GM19328 (cell line): ENCODE data around the gene MYO1D.
A peak's percentile ranks its signal among the peaks of the same experiment; 100 is the strongest.

Experiments used
- ATAC-seq: cut with Tn5 transposase; IDR thresholded peaks from one replicate; pipeline ENCODE4 v1.9.1; 2021; ENCODE audit warnings: mild to moderate bottlenecking, moderate library complexity; ENCODE audit not compliant: unreplicated experiment

The MYO1D gene

GRCh38 chr17:32516940-32517701 lies 359.8 kb downstream of the MYO1D start:
- no peak for ATAC-seq

- no peak for ATAC-seq
These were observed 360.5 kb downstream of the MYO1D start for GRCh38 chr17:32516450-32516849.

- no peak for ATAC-seq
These were observed 361.1 kb downstream of the MYO1D start for GRCh38 chr17:32515677-32516383.

GRCh38 chr17:32514606-32515005 lies 362.3 kb downstream of the MYO1D start:
- ATAC-seq = no peak

- ATAC-seq = no peak
These were observed 363.3 kb downstream of the MYO1D start for GRCh38 chr17:32513579-32513978.

- no peak for ATAC-seq
These were observed 364.6 kb downstream of the MYO1D start for GRCh38 chr17:32512328-32512727.

- no peak for ATAC-seq
These were observed 366.5 kb downstream of the MYO1D start for GRCh38 chr17:32510466-32510865.

- ATAC-seq = no peak
These were observed 368.0 kb downstream of the MYO1D start for GRCh38 chr17:32508926-32509325.

GRCh38 chr17:32504166-32504990 lies 372.5 kb downstream of the MYO1D start:
- ATAC-seq = no peak

GRCh38 chr17:32503251-32504165 lies 373.4 kb downstream of the MYO1D start:
- peak; percentile 77 for ATAC-seq

- no peak for ATAC-seq
These were observed 374.2 kb downstream of the MYO1D start for GRCh38 chr17:32502710-32503109.

- no peak for ATAC-seq
These were observed 374.9 kb downstream of the MYO1D start for GRCh38 chr17:32502013-32502412.

GRCh38 chr17:32498391-32498790 lies 378.5 kb downstream of the MYO1D start:
- no peak for ATAC-seq

- no peak for ATAC-seq
These were observed 379.3 kb downstream of the MYO1D start for GRCh38 chr17:32497431-32498205.

GRCh38 chr17:32496395-32497073 lies 380.4 kb downstream of the MYO1D start:
- no peak for ATAC-seq

GRCh38 chr17:32495359-32496231 lies 381.3 kb downstream of the MYO1D start:
- ATAC-seq = no peak

GRCh38 chr17:32494621-32495358 lies 382.1 kb downstream of the MYO1D start:
- no peak for ATAC-seq
